A673 (cell line): ENCODE results near the gene DNAH7.

Experiments
- EZH2 ChIP-seq: fragments of 200-600 bp; sonication (generic); IDR thresholded peaks from 2 replicates; pipeline ENCODE4 v1.6.1; 2017; ENCODE audit warnings: borderline replicate concordance, low read depth, mild to moderate bottlenecking, mixed read lengths, antibody characterized with exemption, low read length; ENCODE audit not compliant: poor library complexity, severe bottlenecking
- TF ChIP-seq, protein P1 (sequence below): fragments of 300-800, 200-600 bp; sonication (generic); conservative IDR thresholded peaks from 2 replicates; pipeline ENCODE4 v1.5.1; 2017; ENCODE audit warnings: low read depth, mild to moderate bottlenecking, antibody characterized with exemption, low read length, moderate library complexity, mixed read lengths

DNA sequence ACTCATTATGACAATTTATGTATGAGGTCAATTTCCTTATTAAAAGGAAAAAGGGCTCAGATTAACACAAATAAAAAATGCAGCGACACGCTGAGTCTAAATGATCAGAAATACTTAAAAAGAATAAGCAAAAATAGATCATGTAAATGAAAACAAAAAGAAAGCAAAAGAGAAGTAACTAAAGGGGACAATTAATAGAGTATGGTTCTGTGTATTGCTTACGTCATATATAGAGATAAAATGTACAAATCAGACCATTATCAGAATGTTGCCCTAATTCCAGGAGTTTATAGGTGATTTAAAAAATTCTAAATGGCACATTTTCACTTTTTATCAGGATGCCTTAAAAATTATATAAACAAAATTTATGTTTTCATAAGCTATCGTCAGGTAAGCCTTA, 189.5 kb downstream of the DNAH7 start:
- TF ChIP-seq, protein P1, sequence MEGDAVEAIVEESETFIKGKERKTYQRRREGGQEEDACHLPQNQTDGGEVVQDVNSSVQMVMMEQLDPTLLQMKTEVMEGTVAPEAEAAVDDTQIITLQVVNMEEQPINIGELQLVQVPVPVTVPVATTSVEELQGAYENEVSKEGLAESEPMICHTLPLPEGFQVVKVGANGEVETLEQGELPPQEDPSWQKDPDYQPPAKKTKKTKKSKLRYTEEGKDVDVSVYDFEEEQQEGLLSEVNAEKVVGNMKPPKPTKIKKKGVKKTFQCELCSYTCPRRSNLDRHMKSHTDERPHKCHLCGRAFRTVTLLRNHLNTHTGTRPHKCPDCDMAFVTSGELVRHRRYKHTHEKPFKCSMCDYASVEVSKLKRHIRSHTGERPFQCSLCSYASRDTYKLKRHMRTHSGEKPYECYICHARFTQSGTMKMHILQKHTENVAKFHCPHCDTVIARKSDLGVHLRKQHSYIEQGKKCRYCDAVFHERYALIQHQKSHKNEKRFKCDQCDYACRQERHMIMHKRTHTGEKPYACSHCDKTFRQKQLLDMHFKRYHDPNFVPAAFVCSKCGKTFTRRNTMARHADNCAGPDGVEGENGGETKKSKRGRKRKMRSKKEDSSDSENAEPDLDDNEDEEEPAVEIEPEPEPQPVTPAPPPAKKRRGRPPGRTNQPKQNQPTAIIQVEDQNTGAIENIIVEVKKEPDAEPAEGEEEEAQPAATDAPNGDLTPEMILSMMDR, result no peak
- TF ChIP-seq EZH2, result no peak
